HG03354 (cell line): ENCODE measurements around the gene FAM32A.

Source experiments
- ATAC-seq: cut with Tn5 transposase; IDR thresholded peaks from one replicate; pipeline ENCODE4 v1.9.1; 2021; ENCODE audit warnings: mild to moderate bottlenecking; ENCODE audit not compliant: unreplicated experiment, poor library complexity, severe bottlenecking

Gene FAM32A

DNA sequence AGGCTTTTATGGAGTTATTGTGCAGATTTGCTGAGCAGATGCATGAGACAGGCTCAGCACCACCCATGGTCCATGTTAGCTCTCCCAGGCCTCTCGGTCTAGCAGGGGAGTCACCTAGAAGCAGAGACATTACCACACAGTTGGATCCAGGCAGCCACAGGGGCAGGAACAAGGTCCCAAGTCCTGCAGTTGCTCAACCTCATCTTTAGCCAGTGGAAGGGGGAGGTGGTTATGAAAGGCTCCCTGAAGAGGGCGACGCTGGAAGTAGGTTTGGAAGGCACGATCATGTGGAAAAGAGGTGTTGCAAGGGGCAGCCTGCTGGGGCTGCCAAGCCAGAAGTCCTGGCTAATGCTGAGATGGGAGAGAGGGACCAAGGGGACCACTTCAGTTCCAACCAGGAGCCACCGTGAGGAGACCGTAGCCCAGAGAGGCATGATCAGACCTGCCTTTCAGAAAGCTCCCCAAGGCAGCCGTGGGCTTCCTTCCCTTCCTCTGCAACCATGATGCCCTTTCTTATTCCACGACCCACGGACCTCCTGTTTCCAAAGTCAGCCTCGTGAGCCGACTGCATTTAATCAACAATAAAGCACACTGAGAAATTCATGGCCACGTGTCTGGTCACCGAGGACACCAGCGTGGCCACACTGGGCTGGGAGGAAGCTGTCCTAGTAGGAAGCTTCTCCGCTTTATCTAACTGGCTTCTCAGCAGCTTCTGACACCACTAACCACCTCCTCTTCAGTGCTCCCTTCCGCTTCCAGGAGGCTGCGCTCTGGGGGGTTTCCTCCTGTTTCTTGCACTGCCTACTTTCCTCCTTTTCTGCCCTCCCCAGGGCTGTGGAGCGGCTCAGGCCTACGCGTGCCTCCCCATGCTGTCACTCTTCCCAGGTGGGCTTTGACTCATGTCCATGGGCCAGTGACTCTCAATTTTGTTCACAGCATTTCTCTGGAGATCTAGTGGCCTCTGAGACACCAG, 15.1 kb downstream of the FAM32A start:
- no peak for ATAC-seq

DNA sequence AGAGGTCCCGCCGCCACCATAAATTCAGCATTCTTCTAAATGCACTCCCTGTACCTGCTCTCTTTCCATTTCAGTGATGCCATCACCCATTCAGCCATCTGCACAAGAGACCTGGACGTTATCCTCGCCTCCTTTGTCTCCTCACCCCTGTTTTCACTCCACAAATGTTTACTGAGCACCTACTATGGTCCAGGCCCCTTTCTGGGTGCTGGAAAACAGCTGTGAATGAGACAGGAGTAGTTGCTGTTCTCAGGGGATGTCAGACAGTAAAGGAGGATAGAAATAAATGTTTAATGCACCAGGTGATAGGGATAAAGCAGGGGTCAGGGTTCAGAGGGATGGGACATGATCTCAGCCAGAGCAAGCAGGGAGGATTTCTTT, 15.8 kb downstream of the FAM32A start:
- no peak for ATAC-seq

DNA sequence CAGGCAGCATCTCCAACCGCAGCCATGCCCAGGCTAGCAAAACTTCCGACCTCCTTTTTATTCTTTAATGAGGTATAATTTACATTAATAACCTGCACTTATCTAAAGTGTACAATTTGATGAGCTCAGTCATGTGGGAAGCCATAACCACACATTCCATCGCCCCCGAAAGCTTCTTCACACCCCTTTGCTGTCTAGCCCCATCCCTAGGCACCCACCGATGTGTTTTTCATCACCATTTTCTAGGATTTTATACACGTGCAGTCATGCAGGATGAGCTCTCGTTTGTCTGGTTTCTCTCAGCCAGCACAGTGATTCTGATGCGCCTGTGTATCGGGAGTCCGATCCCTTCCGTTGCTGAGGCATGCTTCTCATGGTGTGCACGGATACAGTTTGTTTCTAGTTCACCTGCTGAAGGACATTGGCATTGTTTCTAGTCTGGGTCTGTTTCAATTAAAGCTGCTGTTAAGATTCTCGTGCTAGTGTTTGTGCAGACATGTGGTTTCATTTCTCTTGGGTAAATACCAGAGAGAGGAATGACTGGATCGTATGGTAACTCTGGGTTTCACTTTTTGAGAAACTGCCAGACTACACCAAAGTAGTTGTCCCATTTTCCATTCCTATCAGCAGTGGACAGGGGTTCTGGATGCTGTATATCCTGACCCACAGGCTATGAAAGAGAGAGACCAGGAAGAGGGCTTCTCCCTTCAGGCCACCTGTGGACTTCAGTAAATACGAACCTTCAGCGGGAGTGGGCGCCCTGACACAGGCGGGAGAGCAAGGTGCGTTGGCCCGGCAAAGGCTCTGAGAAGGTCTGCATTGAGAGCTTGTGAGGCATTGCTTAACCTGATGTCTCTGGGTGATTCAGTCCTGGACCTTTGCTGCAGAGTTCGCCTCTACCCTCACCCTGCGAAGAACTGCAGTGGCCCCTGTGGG, 17.4 kb downstream of the FAM32A start:
- no peak for ATAC-seq

DNA sequence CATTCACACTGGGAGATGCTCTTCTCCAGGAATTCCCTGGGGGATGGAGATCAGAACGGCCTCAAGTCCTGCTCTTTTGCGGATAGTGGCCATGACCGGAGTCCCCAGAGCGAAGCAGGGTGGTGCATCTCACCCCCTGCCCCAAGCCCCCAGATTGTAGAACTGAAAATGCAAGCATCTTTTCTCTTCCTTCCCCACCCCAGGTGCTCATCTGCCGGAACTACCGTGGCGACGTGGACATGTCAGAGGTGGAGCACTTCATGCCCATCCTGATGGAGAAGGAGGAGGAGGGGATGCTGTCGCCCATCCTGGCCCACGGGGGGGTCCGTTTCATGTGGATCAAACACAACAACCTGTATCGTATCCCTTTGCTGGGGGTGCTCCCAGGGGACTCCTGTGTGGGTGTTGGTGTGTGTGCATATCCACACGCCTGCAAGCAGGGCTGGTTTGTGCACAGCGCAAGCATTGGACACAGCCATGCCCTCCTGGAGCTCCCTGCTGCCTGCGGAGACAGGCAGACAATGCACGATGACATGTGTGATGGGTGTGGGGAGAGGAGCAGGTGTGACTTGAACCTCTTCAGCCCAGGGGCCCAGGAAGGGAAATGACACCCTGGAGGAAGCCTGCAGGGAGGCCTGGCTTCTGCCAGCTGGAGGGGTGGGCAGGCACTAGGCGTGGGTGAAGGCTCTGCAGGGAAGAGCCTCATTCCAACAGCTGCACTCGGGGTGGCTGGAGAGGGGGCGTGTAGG, 18.2 kb downstream of the FAM32A start:
- ATAC-seq: no peak

DNA sequence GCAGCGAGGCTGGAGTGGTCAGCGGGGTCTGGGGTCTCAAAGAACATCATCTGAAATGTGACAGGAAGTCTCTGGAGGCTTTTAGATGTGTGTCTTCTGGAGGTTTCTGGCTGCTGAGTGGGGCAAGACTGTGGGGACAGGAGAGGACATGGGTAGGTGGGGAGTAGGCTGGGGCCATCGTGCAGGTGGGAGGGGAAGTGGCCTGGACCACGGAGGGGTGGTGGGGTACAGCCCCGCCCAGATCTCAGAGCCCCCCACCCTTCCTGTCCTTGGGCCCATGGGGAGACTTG, 18.7 kb downstream of the FAM32A start:
- ATAC-seq: no peak

DNA sequence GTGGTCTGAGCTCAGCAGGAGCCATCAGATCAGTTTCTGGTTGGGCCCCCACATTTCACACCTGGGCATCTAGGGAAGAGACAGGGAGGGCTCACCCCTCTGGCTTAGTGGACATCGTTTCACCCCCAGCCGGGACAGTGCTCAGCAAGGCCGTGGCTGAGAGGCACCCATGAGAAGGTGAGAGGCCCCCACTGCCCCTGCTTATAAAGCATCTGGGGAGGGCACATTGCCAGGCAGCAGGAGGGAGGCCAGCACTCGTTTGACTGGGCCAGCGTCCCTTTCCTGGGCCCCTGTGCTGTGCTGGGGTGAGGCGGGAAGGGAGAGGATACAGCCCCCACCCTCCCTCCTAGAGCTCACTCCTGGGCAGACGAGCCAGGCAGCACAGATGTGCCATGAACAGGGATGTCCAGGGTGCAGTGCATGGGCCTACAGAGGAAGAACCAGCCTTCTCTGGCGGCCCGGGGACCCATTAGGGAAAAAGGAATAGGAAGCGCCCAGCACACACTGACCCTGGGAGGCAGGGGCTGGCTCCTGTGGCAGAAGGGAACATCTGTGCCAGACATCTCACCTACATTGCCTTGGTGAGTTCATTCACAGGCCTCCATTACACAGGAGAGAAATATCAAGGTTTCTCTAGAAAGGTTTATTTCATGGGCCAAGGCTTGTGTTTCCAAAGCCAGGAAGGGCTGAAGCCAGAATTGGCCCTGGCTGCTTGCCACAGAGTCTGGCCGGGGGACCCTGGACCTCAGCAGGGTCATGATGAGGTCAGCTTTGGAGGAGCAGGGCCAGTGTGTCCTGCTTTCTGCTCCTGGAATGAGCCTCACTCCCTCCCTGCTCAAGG, 20.2 kb downstream of the FAM32A start:
- ATAC-seq: no peak

DNA sequence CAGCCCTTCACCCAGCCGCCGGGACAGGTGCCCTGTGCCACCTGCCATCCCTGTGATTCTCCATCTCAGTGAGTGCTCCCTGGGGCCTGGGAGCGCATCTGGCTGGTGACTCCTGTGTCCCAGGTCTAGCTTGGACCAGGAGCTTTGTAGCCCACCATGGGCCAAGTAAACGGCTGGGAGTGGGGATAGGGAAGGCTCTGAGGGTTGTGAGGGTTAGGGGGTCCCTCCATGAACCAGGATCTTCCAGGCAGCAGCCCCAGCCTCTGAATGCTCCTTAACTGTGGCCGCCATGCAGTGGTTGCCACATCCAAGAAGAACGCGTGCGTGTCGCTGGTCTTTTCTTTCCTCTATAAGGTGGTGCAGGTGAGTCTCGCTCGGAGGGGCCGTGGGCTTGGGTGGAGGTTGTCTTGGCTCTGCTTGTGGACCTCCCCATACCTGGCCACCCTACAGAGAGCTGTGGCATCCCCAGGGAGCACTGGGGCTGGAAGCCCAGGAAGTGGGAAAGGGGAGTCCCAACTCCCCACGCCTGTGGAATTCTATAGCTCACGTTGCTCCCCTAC, 20.9 kb downstream of the FAM32A start:
- no peak for ATAC-seq

DNA sequence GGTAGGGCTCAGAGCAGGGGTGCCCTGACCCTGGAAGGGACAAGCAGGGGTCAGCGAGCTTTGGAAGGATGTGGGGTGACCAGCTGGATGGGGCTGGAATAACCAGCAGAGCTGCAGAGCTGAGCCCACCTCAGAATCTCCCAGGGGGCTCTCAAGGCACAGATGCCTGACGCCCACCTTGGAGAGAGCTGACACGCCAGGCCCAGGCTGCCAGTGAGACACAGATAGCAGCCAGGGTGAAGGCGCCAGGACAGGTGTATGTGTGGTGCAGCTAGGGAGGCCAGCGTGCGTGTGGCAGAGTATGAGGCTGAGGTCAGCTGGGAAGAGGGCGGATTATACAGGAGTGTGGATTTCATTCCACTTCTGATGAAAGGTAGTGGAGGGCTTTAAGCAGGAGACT, 21.4 kb downstream of the FAM32A start:
- ATAC-seq: no peak

DNA sequence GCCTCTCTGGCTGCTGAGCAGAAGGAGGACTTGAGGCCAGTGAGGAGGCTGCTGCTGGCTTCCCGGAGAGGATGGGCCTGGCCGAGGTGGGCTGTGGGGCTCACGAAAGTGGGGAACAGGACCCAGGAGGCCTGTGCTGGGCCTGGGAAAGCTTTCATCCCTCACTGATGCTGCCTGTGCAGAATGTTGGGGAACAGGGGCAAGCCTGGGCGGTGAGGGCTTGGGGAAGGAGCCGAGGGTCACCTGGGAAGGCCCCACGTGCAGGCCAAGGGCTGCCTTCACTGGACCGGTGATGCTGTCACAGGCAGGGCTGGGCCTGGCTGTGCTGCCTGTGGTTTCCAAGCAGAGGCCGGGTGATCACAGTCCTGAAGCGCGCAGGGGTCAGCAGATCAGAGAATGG, 21.9 kb downstream of the FAM32A start:
- no peak for ATAC-seq

DNA sequence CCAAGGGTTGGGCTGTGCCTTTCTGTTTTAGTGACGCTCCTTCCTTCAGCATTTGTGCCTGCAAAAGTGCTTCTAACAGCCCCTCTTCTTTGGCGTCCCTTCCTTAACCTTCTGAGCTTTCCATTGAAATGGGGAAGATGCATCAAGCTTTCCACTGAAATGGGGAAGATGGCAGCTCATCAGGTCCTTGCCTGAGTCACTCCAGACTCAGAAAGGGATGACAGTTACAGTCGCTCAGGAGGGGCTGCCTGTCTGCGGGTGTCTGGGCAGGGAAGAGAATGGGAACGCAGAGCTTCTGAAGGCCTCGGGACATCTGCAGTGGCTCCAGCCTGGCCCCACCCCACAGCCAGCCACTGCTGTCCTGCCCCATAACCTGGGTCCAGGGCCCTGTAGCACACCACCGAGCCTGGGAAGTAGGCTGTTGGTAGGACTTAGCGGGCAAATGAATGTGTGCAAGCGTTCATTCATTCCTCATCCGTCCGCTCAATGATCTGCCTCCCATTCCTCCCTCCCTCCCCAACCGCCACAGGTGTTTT, 22.3 kb downstream of the FAM32A start:
- ATAC-seq: no peak

DNA sequence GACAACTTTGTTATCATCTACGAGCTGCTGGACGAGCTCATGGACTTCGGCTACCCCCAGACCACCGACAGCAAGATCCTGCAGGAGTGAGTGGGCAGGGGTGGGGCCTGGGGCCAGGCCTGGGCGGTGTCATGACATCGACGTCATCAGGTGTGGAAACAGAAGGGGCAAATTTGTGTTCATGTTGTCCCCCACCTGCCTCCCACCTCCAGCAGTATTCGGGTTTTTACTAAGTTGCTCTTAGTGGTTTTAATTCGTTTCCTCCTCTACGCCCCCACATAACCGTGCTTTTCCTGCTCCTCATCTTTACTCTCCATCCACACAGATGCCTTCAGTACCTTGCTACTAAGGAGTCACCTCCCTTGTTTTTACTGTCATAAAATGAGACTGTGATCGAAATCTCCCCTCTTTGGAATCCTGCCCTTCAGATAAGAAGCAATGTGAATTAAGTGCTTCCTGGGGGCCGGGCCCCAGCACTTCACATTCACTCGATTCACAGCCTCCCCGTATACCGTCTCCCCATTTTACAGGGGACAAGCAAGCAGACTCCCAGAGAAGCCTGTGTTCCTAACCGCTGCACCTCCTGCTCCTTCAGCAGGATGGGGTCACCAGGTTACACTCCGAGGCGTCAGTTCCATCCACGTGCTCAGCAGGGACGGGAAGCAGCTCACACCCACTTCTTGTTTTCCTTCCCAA, 23.0 kb downstream of the FAM32A start:
- no peak for ATAC-seq

DNA sequence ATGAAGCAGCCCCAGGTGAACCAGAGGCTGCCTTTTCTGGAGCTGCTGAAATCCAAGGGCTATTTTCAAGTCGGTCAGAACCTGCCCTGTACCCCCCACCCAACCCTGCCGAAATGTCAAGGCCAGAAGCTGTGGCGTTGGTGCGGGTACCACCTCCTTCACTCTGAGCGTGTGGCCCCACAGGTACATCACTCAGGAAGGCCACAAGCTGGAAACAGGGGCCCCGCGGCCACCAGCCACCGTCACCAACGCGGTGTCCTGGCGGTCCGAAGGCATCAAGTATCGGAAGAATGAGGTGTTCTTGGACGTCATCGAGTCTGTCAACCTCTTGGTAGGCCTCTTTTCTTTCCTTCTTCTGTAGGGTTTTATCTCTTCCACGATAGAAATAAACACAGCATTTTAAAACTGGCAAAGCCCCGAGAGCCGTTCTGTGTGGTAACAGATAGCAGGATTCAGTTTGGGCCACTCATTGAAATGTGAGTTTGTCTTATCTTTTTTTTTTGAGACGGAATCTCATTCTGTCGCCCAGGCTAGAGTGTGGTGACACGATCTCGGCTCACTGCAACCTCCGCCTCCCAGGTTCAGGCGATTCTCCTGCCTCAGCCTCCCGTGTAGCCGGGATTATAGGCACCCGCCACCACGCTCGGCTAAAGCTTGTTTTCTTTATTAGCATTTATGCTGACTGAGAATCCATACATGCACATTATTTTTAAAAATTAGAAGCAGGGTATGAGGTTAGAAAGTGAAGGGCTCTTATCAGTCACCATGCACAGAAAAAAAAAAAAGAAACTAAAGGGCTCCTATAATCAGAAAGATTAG, 23.8 kb downstream of the FAM32A start:
- no peak for ATAC-seq

DNA sequence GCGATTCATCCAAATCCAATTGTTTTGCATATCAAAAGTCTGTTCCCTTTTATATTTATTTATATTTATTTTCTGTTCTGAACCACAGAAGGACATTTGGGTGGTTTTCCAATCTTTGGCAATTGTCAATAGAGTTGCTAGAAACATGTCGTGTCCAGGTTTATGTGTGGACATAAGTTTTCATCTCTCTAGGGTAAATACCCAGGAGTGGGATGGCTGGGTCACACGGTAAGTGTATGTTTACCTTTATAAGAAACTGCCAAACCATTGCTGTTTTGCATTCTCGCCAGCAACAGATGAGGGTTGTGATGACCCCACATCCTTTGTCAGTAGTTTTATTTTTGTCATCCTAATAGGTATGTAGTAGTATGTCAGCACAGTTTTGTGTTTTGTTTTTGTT, 25.0 kb downstream of the FAM32A start:
- ATAC-seq: no peak

DNA sequence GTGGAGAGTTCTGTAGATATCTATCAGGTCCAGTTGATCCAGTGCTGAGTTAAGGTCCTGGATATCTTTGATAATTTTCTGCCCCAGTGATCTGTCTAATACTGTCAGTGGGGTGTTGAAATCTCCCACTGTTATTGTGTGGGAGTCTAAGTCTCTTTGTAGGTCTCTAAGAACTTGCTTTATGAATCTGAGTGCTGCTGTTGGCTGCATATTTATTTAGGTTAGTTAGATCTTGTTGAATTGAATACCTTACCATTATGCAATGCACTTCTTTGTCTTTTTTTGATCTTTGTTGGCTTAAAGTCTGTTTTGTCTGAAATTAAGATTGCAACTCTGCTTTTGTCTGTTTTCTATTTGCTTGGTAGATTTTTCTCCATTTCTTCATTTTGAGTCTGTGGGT, 27.9 kb downstream of the FAM32A start:
- ATAC-seq: no peak

DNA sequence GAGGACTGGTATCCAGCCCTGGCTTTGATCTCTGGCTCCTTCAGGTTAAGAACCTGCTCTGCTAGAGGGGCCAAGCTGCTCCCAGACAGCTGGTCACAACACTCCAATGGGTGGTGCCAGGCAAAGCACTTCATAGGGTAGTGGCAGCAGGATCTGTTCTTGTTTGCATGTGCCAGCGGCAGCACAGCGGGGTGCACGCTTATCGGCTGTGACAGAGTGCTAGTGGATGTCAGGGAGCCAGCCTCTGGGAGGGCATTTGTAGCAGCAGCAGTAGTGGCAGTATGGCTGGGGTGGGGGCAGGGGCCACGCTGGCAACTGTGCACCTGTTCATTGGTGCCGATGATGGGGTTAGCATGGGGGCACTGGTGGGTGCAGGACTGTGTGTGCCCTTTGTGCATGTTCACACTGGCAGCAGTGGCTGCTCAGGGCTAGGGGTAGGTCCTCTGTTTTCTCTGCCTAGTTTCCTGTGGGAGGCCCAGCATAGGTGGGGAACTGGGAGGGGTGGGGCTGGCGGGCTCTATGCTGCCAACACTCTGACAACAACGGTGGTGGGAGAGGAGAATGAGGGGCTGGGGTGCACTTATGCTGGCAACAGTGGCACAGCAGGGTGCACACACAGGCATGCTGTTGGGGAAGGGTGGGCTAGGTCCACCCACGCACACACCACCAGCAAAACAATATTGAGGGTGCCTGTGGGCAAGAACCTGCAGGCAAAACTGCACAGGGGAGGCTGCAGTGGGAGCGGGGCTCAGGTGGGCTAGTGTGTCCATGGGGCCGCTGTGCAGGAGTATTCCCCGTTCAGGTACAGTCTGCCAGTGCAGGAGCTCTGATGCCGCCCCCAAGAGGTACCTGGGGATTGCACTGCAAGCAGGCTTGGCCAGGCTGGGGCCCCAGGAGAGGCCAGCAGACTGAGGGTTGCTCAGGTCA, 31.8 kb downstream of the FAM32A start:
- ATAC-seq: no peak

DNA sequence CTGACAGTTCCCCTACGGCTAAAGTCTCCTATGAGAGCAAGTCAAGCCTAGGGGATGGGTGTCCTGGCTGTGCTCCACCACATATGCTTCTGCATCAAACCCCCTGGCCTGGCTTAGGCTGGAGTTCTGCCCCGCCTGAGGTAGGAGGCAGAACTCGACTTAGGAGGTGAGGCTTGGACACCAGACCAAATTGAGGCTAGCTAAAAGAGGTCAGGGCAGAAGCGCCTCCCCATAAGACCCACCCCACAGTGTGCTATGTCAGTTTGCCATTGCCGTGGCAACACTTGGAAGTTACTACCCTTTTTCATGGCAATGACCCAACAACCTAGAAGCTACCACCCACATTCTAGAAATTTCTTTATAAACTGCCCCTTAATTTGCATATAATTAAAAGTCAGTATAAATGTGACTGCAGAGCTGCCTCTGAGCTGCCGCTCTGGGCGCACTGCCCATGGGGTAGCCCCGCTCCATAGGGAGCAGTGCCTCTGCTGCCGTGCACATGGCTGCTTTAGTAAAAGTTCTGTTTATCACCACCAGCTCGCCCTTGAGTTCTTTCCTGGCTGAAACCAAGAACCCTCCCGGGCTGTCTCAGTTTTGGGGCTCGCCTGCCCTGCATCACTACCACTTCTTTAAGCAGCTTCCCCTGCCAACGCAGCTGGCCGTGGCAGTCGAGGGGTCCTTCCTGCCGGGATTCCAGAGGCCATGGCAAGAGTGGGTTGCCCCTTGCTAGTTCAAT, 32.7 kb downstream of the FAM32A start:
- ATAC-seq: no peak
